Measurements from ENCODE around the gene IGFBP4. TPM values are rescaled to one million over a fixed set of nuclear protein-coding genes. Genes with fewer than 3 reads are reported as not detected.

Gene IGFBP4
- total and polyA plus RNA-seq, 7 donors, result 30.3 to 440 (median 242) TPM

DNA sequence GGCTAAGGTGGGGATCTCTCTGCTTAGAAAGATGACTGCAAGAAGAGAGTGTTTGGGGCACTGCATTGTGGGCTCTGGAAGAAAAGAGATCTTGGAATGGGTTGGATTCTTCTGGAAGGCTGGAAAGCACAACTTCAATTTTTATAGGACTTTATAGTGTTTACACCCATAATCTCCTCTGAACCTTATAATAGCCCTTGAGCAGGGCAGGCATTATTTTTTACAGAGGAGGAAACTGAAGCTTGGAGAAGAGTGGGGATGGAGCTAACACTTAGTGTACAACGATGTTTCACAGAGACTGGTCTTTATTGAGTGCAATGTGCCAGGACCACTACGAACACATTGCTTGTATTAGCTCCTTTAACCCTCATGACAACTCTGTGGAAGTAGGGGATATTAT lies 47.7 kb downstream of the IGFBP4 start:
- H3K27ac ChIP-seq, result peak overlapping the region; percentile 72 to 94 (median 85)
- 64 to 85% methylated on average over 2 of the region's 2 CpGs for WGBS, 2 donors
- no peak for DNase-seq
- no peaks in the 10 kb centered on the region for H3K36me3 ChIP-seq
- H3K9me3 ChIP-seq, result no peaks in the 10 kb centered on the region
- no peaks in the 10 kb centered on the region for H3K27me3 ChIP-seq
- H3K4me3 ChIP-seq, result no peak overlapping the region
- no peak for TF ChIP-seq POLR2AphosphoS5 (IDR thresholded peaks at IDR 0.05)
- no peak for TF ChIP-seq CTCF (IDR thresholded peaks at IDR 0.05)
- TF ChIP-seq POLR2A (IDR thresholded peaks at IDR 0.05), result no peak
- TF ChIP-seq EP300 (IDR thresholded peaks at IDR 0.05), result no peak
- intact Hi-C loops (cut with DNase I), result loop anchor here (5.0 kb wide), 1 partner anchor 41 kb away; no protein-coding TSS in a partner anchor
- H3K4me1 ChIP-seq, result peaks cover 4 to 69% (median 60%) of the 10 kb centered on the region in 4 donors

DNA sequence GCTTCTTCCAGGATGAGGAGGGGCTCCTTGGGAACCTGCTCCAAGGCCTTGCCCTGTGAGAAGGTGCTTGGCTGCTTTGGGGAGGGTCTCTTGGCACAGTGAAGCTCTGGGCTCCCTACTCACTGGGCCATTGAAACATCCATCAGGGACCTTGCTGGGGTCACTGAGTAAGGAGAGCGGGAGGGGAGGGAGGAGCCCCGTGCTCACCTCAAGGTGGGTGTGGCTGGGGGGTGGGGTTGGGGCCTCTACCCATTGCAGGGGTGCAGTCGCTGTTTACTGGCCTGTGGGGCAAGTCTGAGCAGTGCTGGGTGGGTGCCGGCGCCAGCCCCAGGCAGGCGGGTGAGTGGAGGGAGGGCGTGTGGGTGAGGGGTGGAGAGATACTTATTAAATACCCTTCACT lies 48.2 kb downstream of the IGFBP4 start:
- H3K27ac ChIP-seq, result peak overlapping the region in 3 of 4 donors; percentile 79 to 94 (median 91)
- 45 to 61% methylated on average over 7 of the region's 7 CpGs for WGBS, 2 donors

GRCh38 chr17:40493697-40494096 lies 50.4 kb downstream of the IGFBP4 start:
- 87 to 89% methylated on average over 4 of the region's 4 CpGs for WGBS, 2 donors
- intact Hi-C loops (cut with DNase I), result loop anchor here (5.0 kb wide), 1 partner anchor 39 kb away; no protein-coding TSS in a partner anchor

More for the DNA sequence above, 48.2 kb downstream of the IGFBP4 start:
- DNase-seq, result no peak
- H3K36me3 ChIP-seq, result no peaks in the 10 kb centered on the region
- no peak overlapping the region for H3K4me3 ChIP-seq
- intact Hi-C loops (cut with DNase I), result loop anchor here (5.0 kb wide), 1 partner anchor 41 kb away; no protein-coding TSS in a partner anchor
- no peaks in the 10 kb centered on the region for H3K9me3 ChIP-seq
- no peaks in the 10 kb centered on the region for H3K27me3 ChIP-seq
- TF ChIP-seq POLR2A (IDR thresholded peaks at IDR 0.05), result no peak
- TF ChIP-seq CTCF (IDR thresholded peaks at IDR 0.05), result no peak
- no peak for TF ChIP-seq POLR2AphosphoS5 (IDR thresholded peaks at IDR 0.05)
- H3K4me1 ChIP-seq, result peaks cover 4 to 64% (median 55%) of the 10 kb centered on the region in 4 donors

DNA sequence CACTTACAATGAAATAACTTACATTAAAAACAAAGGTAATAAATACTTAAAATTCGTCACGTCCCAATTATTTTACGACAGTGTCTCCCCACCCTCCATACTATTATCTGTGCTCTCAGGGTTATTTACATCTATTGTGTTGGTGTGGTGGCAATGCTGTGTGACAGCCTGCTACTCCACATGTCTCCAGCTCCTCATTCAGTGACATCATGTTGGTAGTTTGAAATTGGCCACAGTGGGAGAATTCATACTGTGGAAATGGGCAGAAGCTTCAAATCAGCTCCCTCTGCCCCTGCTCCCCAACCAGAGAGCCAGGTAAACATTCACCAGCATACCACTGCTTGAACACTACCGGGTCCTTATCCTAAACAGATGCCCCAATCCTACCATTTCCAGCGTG lies 51.9 kb downstream of the IGFBP4 start:
- H3K36me3 ChIP-seq, result no peaks in the 10 kb centered on the region
- H3K4me1 ChIP-seq, result peaks cover 1 to 54% (median 45%) of the 10 kb centered on the region in 4 donors
- H3K27ac ChIP-seq, result peak overlapping the region in 3 of 4 donors; percentile 27 to 51 (median 37)
- TF ChIP-seq POLR2AphosphoS5 (IDR thresholded peaks at IDR 0.05), result no peak
- no peak for TF ChIP-seq EP300 (IDR thresholded peaks at IDR 0.05)
- no peak for TF ChIP-seq CTCF (IDR thresholded peaks at IDR 0.05)
- no peak for TF ChIP-seq POLR2A (IDR thresholded peaks at IDR 0.05)
- no peaks in the 10 kb centered on the region for H3K9me3 ChIP-seq
- DNase-seq, result no peak
- intact Hi-C loops (cut with DNase I), result no loop called here
- H3K27me3 ChIP-seq, result no peaks in the 10 kb centered on the region
- 68 to 76% methylated on average over 5 of the region's 5 CpGs for WGBS, 2 donors
- H3K4me3 ChIP-seq, result no peak overlapping the region

More at GRCh38 chr17:40493697-40494096, 50.4 kb downstream of the IGFBP4 start:
- TF ChIP-seq POLR2AphosphoS5 (IDR thresholded peaks at IDR 0.05) (no peak), POLR2A (IDR thresholded peaks at IDR 0.05) (no peak), EP300 (IDR thresholded peaks at IDR 0.05) (no peak), CTCF (IDR thresholded peaks at IDR 0.05) (no peak)
- peaks cover 4 to 54% (median 46%) of the 10 kb centered on the region in 4 donors for H3K4me1 ChIP-seq
- H3K27ac ChIP-seq, result peak overlapping the region in 3 of 4 donors; percentile 42 to 94 (median 48)
- H3K4me3 ChIP-seq, result no peak overlapping the region
- DNase-seq, result no peak
- no peaks in the 10 kb centered on the region for H3K9me3 ChIP-seq
- H3K36me3 ChIP-seq, result no peaks in the 10 kb centered on the region
- no peaks in the 10 kb centered on the region for H3K27me3 ChIP-seq

GRCh38 chr17:40496170-40496569 lies 52.9 kb downstream of the IGFBP4 start:
- Histone ChIP-seq H3K4me3 (no peak overlapping the region), H3K27ac (peak overlapping the region in 3 of 4 donors; percentile 19 to 51 (median 37)), H3K27me3 (no peaks in the 10 kb centered on the region), H3K36me3 (no peaks in the 10 kb centered on the region), H3K4me1 (peaks cover 0 to 54% (median 42%) of the 10 kb centered on the region in 4 donors), H3K9me3 (no peaks in the 10 kb centered on the region)
- intact Hi-C loops (cut with DNase I), result no loop called here
- no peak for TF ChIP-seq POLR2A (IDR thresholded peaks at IDR 0.05)
- 90 to 96% methylated on average over 6 of the region's 6 CpGs for WGBS, 2 donors
- DNase-seq, result no peak

All from sigmoid colon (tissue), 7 donors.